HG02763 (cell line): ENCODE data around the gene PPARGC1A.

Experiments
- ATAC-seq: cut with Tn5 transposase; IDR thresholded peaks from one replicate; pipeline ENCODE4 v1.9.1; 2021; ENCODE audit warnings: mild to moderate bottlenecking, moderate library complexity; ENCODE audit not compliant: unreplicated experiment

The PPARGC1A gene

DNA sequence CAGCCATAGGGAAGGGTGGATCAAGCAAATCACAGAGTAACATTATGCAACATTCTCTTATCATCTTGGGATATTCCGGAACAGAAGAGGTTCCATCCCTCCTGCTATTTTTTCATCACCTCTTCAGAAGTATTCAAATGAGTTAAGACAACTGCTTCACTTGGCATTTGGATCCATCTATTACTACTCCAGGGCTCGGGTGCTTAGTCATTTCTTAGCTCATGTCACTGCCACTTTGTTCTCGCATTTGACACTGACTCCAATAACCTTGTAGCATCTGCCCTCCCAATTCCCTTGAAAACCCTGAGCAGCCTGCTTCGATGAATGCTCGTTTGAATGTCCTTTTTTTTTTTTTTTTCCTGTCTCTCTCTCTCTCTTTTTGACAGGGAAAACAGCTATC, 114.9 kb downstream of the PPARGC1A start:
- ATAC-seq = no peak

DNA sequence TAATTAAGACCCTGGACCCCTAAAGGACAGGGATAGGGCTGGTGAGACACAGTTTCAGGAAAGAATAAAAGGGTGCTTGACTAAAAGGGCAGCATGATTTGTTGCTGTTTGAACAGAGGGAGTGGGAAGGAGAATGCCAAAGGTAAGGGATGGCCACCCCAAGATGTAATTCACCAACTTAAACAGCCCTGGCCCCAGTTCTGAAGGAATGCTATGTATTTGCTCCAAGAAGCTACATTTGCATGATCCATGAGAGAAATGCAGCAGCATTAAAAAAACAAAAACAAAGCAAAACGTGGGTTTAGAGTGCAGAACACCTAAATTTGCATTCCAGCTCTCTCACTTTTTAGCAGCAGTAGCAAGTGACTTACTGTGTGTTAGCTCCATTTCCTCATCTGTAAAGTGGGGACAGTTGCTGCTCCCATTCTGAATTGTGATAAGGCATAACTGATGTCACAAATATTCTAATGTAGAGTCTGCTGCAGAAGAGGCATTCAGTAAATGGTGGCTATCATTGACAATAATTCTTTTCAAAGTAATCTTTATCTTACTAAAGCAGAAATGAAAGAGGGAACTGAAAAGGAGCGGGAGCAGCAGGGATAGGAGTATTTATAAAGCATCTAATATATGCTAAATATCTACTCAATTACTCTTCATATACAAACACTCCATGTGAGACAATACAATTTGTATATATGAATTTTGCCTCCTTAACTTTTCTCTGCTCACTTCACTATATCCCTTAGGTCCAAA, 115.8 kb downstream of the PPARGC1A start:
- ATAC-seq = no peak

DNA sequence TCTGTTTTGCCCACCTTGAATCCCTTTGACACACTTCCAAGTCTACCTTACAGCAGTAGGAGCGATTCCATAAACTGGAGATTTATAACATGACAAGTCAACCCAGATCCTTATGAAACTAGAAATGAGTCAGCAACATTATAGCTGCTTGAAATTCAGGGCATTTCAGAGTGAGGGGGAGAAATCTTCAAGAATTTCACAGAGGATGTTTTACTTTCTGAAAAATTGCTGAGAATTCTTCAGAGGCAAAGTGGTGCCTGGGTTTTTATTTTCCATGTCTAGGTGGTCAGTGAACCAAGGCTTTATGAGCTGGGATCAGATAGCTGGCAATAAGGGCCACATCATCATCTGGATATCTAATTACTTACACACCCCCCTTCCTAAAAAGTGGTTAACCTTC, 119.8 kb downstream of the PPARGC1A start:
- no peak for ATAC-seq

DNA sequence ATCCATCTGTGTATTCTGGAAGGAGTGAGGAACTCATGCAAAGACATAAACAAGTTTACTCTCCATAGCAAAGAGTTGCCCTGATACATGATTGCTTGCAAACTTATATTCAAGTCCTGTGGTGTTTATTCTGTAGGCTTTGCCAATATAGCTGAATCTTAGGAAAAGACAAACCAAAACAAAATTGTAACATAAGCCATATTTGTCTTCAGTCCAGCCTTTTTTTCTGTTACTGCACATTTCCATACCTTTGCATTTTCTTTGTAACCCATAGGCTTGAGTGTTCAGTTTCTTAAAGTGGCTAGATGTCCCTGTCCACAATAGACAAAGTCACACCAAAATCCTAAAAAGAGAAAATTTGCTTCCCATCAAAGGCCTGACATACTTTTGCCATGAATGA, 120.4 kb downstream of the PPARGC1A start:
- no peak for ATAC-seq

DNA sequence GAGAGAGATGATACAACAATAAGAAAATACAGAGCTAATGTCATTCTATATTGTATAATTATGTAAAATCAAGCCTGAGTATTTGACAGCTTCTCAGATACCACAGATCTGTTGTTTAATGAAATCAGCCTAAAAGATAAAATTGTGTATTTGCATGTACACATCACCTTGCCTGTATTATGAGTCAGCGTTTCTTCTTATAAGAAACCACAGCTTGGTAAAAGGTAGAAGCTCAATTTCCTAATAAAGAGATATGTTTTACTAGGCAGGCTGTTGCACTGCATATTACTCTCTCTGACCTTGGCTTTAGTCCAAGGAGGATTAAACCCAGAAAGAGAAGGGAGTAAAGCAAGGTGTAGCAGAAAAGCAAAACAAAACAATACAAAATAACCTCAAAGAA, 121.3 kb downstream of the PPARGC1A start:
- ATAC-seq = no peak

DNA sequence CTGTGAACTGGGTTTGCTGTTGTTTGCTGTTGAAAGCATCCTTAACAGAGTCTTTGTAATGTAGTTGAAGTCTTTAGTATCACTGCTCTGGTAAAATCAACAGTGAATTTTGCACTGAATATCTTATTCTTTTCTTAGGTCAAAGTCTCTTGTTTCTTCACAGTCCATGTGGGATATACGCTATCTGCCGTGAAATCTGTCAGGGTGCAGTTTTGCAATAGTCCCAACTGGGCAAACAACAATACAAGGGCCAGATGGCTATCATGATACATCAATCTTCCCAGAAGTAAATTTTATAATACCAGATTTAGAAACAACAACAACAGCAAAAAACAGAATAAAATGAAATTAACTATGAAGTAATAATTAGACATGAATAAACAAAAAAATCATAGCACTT, 123.5 kb downstream of the PPARGC1A start:
- ATAC-seq = no peak

DNA sequence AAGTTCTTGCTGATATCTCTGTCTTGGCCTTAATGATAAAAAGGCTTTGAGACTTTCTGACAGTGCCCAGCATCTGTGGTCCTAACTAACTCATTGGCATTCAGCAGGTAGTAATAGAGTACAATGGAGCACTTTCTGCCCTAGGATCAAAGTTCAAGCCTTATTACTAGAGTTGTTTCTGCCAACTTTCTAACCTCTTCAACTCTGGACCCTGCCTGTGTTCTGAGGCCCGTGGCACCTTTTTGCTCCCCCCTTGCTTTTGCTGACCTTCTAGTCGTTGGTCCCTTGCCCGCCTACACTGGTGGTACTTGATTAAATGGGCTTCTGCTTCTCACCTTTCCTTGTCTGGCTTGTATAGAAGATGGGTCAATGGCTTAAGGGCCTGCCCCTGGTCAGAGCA, 126.3 kb downstream of the PPARGC1A start:
- no peak for ATAC-seq

DNA sequence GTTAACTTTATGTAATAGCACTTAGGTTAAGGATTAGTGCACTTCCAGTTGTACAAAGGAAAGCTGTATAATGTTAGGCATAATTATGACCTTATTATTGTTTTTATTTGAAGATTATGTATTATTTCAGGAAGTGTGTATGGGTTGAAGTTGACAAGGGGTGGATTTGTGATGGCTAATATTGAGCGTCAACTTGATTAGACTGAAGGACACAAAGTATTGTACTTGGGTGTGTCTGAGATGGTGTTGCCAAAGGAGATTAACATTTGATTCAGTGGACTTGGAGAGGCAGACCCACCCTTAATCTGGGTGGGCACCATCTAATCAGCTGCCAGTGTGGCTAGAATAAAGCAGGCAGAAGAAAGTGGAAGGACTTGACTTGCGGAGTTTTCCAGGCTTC, 127.3 kb downstream of the PPARGC1A start:
- ATAC-seq = no peak

DNA sequence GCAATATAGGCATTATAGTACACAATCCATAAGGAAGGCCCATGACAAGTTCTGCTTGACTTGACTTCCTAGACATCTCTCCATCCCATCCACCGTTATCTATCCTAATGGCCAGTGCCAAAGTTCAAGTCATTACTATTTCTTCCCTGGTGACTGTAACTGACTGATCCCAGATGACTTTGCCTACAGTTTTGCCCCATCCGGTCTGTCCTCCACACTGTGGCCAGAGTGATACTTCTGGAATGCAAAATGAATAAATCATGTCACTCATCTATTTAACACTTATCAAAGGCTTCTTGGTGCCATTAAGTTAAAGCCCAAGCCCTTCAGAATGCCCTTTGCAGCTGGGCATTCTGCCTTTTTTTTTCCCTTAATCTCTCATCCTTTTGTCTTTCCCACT, 130.8 kb downstream of the PPARGC1A start:
- no peak for ATAC-seq

DNA sequence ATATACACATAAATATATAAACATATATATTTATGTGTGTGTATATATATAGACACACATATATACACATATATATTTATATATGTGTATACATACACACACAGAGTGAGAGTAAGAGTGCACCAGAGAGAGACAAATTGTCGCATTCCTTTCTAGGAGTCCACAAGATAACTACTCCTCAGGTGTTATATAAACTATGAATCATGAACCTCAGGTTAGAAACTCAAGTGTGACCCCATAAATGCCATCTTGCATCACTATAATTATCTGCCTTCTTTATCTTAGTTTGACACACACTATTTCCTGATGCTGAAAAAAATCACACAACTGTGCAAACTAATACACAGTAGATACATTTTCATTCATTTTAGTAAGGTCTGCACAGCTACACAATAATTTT, 135.2 kb downstream of the PPARGC1A start:
- ATAC-seq = no peak

DNA sequence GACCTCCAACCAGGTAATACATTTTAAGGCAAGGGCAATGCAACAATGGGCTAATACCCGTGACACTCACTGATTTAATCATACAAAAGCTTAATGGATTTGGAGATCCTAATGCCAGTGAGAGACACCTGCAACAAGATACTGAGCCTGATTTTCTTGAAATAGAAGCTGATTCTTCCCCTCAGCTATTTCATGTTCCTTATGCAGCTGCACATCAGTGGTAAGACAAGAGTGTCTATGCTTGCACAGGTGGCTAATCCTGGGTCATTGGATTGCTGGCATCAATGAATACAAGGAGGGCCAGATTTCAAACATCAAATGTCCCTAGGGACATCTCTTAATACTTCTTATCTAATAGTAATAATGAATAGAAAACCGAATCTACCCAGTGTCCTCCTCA, 139.7 kb downstream of the PPARGC1A start:
- no peak for ATAC-seq

DNA sequence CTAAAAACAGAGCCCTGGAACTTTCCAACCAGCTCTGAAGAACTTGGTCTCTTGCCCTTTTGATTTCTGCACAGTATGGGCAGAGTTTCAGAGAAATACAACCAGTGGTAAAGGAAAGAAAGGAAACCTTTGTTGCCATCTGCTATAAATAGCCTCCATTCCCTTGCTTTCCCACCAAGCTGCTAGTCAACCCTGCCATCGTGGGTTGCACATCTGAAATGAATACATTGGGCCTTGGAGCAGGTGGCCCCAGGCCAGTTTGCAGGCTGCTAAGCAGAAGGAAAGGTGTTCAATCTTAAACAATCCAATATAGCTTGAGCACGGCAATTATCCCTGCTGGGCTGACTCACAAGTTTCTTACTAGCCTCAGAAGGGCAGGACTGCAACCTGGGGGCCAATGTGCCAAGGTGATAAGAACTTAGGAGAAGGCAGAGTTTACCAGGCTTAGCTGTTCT, 142.5 kb downstream of the PPARGC1A start:
- no peak for ATAC-seq

DNA sequence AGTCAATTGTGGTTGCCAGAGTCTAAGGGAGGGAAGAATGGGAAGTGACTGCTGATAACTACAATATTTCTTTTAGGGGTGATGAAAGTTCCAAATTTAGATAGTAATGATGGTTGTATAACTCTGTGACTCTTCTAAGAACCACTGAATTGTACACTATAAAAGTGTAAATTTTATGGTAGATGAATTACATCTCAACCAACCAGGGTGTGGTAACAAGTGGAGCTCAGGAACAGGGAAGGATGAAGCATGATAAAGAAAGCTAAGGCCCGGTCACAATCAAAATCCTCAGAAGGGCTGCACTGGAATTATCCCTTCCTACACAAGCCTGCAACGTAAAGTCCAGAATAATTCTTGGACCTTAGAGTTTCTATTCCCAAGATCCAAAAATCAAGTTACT, 143.2 kb downstream of the PPARGC1A start:
- ATAC-seq = no peak

DNA sequence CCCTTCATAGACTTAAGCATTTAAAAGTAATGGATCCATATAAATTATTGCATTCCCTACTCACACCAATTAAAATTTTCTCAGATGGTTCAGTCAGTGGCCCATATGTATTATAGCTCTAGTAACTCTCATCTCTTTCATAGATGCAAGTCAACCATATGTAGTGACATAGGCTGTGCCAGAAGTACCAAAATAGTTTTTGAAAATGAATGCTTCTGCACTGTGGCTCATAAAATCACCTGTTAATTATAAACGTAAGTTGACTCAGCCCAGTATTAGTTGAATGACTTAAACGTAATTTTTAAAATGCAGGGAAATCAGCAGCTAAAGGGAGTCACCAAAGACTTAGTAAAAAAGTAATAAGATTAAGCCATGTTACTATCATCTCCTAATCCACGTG, 143.8 kb downstream of the PPARGC1A start:
- no peak for ATAC-seq

DNA sequence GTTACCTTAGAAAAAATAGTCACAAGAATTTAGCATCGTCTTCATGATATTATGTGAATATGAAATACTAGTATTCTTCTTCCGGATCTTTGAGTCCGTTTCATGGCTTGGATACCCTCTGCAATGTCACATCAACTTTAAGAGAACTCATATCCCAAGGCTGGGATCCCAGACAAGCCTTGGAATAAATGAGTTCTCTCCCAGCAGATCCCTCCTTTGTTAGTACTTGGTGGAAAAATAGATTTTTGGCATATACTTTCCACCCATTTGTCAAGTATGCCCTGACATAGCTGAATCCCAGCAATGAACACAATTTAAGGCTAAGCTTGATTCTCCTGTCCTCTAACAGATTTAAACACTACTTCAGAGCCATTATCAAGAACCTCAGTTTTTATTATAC, 144.5 kb downstream of the PPARGC1A start:
- ATAC-seq = no peak
